GM10847 (cell line): ENCODE measurements around the gene GPR85.

ENCODE experiments used
- POLR2A ChIP-seq: IDR thresholded peaks from 2 replicates; pipeline ENCODE4 v1.6.1; 2011; ENCODE audit not compliant: insufficient read length; ENCODE audit errors: extremely low read depth

GPR85 gene

GRCh38 chr7:113092762-113093161 lies 6.1 kb upstream of the GPR85 start:
- no peak for TF ChIP-seq POLR2A

GRCh38 chr7:113087071-113087998 lies 708 bp upstream of the GPR85 start:
- TF ChIP-seq POLR2A: no peak

GRCh38 chr7:113085781-113086390 lies 741 bp downstream of the GPR85 start:
- no peak for TF ChIP-seq POLR2A

- no peak for TF ChIP-seq POLR2A
Observed at GRCh38 chr7:113084496-113085172, 2.0 kb downstream of the GPR85 start.

- TF ChIP-seq POLR2A: no peak
Observed at GRCh38 chr7:113083816-113084495, 2.7 kb downstream of the GPR85 start.

- no peak for TF ChIP-seq POLR2A
Observed at GRCh38 chr7:113083132-113083815, 3.4 kb downstream of the GPR85 start.

- TF ChIP-seq POLR2A: no peak
Observed at GRCh38 chr7:113078331-113078730, 8.3 kb downstream of the GPR85 start.

GRCh38 chr7:113076703-113077102 lies 9.9 kb downstream of the GPR85 start:
- no peak for TF ChIP-seq POLR2A

GRCh38 chr7:113071465-113071864 lies 15.2 kb downstream of the GPR85 start:
- no peak for TF ChIP-seq POLR2A

GRCh38 chr7:113062499-113062898 lies 24.1 kb downstream of the GPR85 start:
- no peak for TF ChIP-seq POLR2A

- TF ChIP-seq POLR2A: no peak
Observed at GRCh38 chr7:113060100-113060499, 26.5 kb downstream of the GPR85 start.

- TF ChIP-seq POLR2A: no peak
Observed at GRCh38 chr7:113054938-113055337, 31.7 kb downstream of the GPR85 start.

GRCh38 chr7:113046453-113046852 lies 40.2 kb downstream of the GPR85 start:
- no peak for TF ChIP-seq POLR2A

GRCh38 chr7:113045379-113045778 lies 41.2 kb downstream of the GPR85 start:
- TF ChIP-seq POLR2A: no peak

- TF ChIP-seq POLR2A: no peak
Observed at GRCh38 chr7:113044394-113044793, 42.2 kb downstream of the GPR85 start.

- no peak for TF ChIP-seq POLR2A
Observed at GRCh38 chr7:113040849-113041248, 45.8 kb downstream of the GPR85 start.
